ENCODE results near the gene RGS7.
"Not testable (repeated sequence)": the region's sequence is repeated elsewhere in the genome, so short reads cannot be mapped to it uniquely, and the experiment has no call there.

- TF ChIP-seq CTCF, POLR2A (IDR thresholded peaks at IDR 0.05): not testable (repeated sequence)
These were observed 474.2 kb downstream of the RGS7 start for GRCh38 chr1:240882656-240883308.

Data from body of pancreas (tissue), 4 donors.